IMR-90 (cell line): Measurements from ENCODE around the gene SESN2. TPM values are rescaled to one million over a fixed set of nuclear protein-coding genes. Genes with fewer than 3 reads are reported as not detected.

Source experiments
- ATAC-seq: fragments of 200-7000 bp; cut with Tn5 transposase; 2 replicates; pipeline ENCODE4 v1.9.1; 2020; ENCODE audit warnings: low read depth, mild to moderate bottlenecking, moderate library complexity
- BruUV-seq: library from RNA; stranded (reverse); fragments of 400-500 nt; replicated peaks from 2 replicates; lab custom pipeline; 2021; lab: Mats Ljungman, UMichigan
- CTCF ChIA-PET: fragments of 300-600 bp; formaldehyde crosslinking; extraction: SDS; loops from one replicate; lab custom pipeline; 2021; ENCODE audit warnings: antibody characterized with exemption; lab: Yijun Ruan, JAX
- POLR2A ChIA-PET: fragments of 300-600 bp; sonication (Branson Sonifier 250); formaldehyde crosslinking; loops from one replicate; lab custom pipeline; 2022; ENCODE audit warnings: antibody characterized with exemption; ENCODE audit not compliant: unreplicated experiment; lab: Charles Lee
- DNase-seq: peaks from one replicate; pipeline ENCODE4 v3.0.0; 2013
- H2AFZ ChIP-seq: replicated peaks from 2 replicates; pipeline ENCODE3; 2013; ENCODE audit warnings: low read length, mild to moderate bottlenecking; ENCODE audit not compliant: poor library complexity
- H2AK5ac ChIP-seq: 2 replicates; pipeline ENCODE4 v1.6.1; 2013; ENCODE audit warnings: low read depth, low read length, inconsistent platforms
- H2AK9ac ChIP-seq: replicated peaks from 2 replicates; pipeline ENCODE3; 2013; ENCODE audit warnings: mild to moderate bottlenecking, low read depth, low read length, moderate library complexity; ENCODE audit not compliant: poor library complexity
- H2BK120ac ChIP-seq: 2 replicates; pipeline ENCODE4 v1.6.1; 2013; ENCODE audit warnings: low read depth, low read length, inconsistent platforms
- H2BK15ac ChIP-seq: 3 replicates; pipeline ENCODE4 v1.6.1; 2013; ENCODE audit warnings: low read depth, low read length, inconsistent platforms
- H2BK20ac ChIP-seq: 2 replicates; pipeline ENCODE4 v1.6.1; 2013; ENCODE audit warnings: low read depth, mild to moderate bottlenecking, inconsistent platforms, low read length, moderate library complexity
- H2BK5ac ChIP-seq: 2 replicates; pipeline ENCODE4 v1.6.1; 2013; ENCODE audit warnings: mild to moderate bottlenecking, low read depth, low read length, inconsistent platforms; ENCODE audit not compliant: poor library complexity, severe bottlenecking
- H3K14ac ChIP-seq: replicated peaks from 2 replicates; pipeline ENCODE4 v1.6.1; 2013; ENCODE audit warnings: low read depth, low read length, inconsistent platforms
- H3K18ac ChIP-seq: 2 replicates; pipeline ENCODE4 v1.6.1; 2013; ENCODE audit warnings: low read depth, low read length, control low read depth
- H3K23ac ChIP-seq: 2 replicates; pipeline ENCODE4 v1.6.1; 2013; ENCODE audit warnings: low read depth, low read length, inconsistent platforms
- H3K27ac ChIP-seq: 2 replicates; pipeline ENCODE4 v1.5.1; 2013; ENCODE audit warnings: mild to moderate bottlenecking, control low read depth, low read length; ENCODE audit not compliant: insufficient read depth
- H3K27me3 ChIP-seq: 2 replicates; pipeline ENCODE4 v1.6.1; 2013; ENCODE audit warnings: low read length; ENCODE audit not compliant: control insufficient read depth, insufficient read depth
- H3K36me3 ChIP-seq: 2 replicates; pipeline ENCODE4 v1.6.1; 2013; ENCODE audit warnings: low read length, mixed read lengths; ENCODE audit not compliant: control insufficient read depth, insufficient read depth
- H3K4ac ChIP-seq: 2 replicates; pipeline ENCODE4 v1.6.1; 2013; ENCODE audit warnings: low read depth, low read length, inconsistent platforms
- H3K4me1 ChIP-seq: 2 replicates; pipeline ENCODE4 v1.6.1; 2013; ENCODE audit warnings: low read length, mixed read lengths; ENCODE audit not compliant: control insufficient read depth, insufficient read depth
- H3K4me2 ChIP-seq: 2 replicates; pipeline ENCODE4 v1.6.1; 2013; ENCODE audit warnings: low read depth, mild to moderate bottlenecking, control low read depth, low read length, moderate library complexity
- H3K4me3 ChIP-seq: 2 replicates; pipeline ENCODE4 v1.5.1; 2013; ENCODE audit warnings: low read depth, mild to moderate bottlenecking, control low read depth, low read length, moderate library complexity; ENCODE audit not compliant: insufficient read depth
- H3K56ac ChIP-seq: 2 replicates; pipeline ENCODE4 v1.6.1; 2013; ENCODE audit warnings: low read length, inconsistent platforms; ENCODE audit not compliant: insufficient read depth; ENCODE audit errors: extremely low read depth
- H3K79me1 ChIP-seq, 2 experiments: 2 replicates each; pipeline ENCODE4 v1.6.1; 2013; ENCODE audit warnings: low read length in 2 of 2, inconsistent platforms in 1 of 2, low read depth in 1 of 2
- H3K9ac ChIP-seq: 2 replicates; pipeline ENCODE4 v1.6.1; 2013; ENCODE audit warnings: low read depth, low read length, control low read depth
- H3K9me1 ChIP-seq: 2 replicates; pipeline ENCODE4 v1.6.1; 2013; ENCODE audit warnings: low read length, inconsistent platforms; ENCODE audit not compliant: insufficient read depth
- H3K9me3 ChIP-seq: 2 replicates; pipeline ENCODE4 v1.6.1; 2013; ENCODE audit warnings: low read length; ENCODE audit not compliant: control insufficient read depth, insufficient read depth
- H4K20me1 ChIP-seq: 2 replicates; pipeline ENCODE4 v1.6.1; 2013; ENCODE audit warnings: low read length, inconsistent platforms; ENCODE audit not compliant: insufficient read depth
- H4K5ac ChIP-seq: 2 replicates; pipeline ENCODE4 v1.6.1; 2013; ENCODE audit warnings: mild to moderate bottlenecking, low read depth, low read length, control low read depth
- H4K8ac ChIP-seq, 2 experiments: 2 replicates each; pipeline ENCODE4 v1.6.1; 2013; ENCODE audit warnings: low read depth in 2 of 2, low read length in 2 of 2, control low read depth in 1 of 2, inconsistent platforms in 1 of 2
- H4K91ac ChIP-seq: 2 replicates; pipeline ENCODE4 v1.6.1; 2013; ENCODE audit warnings: low read depth, low read length, inconsistent platforms; ENCODE audit not compliant: insufficient read depth
- BHLHE40 ChIP-seq: fragments of 150-350 bp; IDR thresholded peaks from 2 replicates; pipeline ENCODE4 v1.6.1; 2016; ENCODE audit warnings: mild to moderate bottlenecking, low read depth, low read length
- CEBPB ChIP-seq: IDR thresholded peaks from 2 replicates; pipeline ENCODE4 v1.6.1; 2012; ENCODE audit warnings: low read depth, low read length, improper control_type of control experiment
- FOS ChIP-seq: fragments of 150-350 bp; IDR thresholded peaks from 2 replicates; pipeline ENCODE4 v1.6.1; 2016; ENCODE audit warnings: low read depth, low read length
- MAZ ChIP-seq: IDR thresholded peaks from 2 replicates; pipeline ENCODE4 v1.6.1; 2012; ENCODE audit warnings: low read depth, mild to moderate bottlenecking, low read length, improper control_type of control experiment, moderate library complexity, borderline replicate concordance
- MXI1 ChIP-seq: IDR thresholded peaks from 2 replicates; pipeline ENCODE4 v1.6.1; 2012; ENCODE audit warnings: low read depth, mild to moderate bottlenecking, low read length, moderate library complexity, borderline replicate concordance
- NFE2L2 ChIP-seq: fragments of 150-350 bp; IDR thresholded peaks from 2 replicates; pipeline ENCODE4 v1.6.1; 2016; ENCODE audit warnings: low read depth, mild to moderate bottlenecking, low read length
- POLR2A ChIP-seq: IDR thresholded peaks from 2 replicates; pipeline ENCODE4 v1.6.1; 2012; ENCODE audit warnings: mild to moderate bottlenecking, low read depth, low read length
- RAD21 ChIP-seq: IDR thresholded peaks from 2 replicates; pipeline ENCODE4 v1.6.1; 2012; ENCODE audit warnings: low read length, improper control_type of control experiment
- RCOR1 ChIP-seq: IDR thresholded peaks from 2 replicates; pipeline ENCODE4 v1.6.1; 2012; ENCODE audit warnings: mild to moderate bottlenecking, low read length, improper control_type of control experiment; ENCODE audit not compliant: insufficient replicate concordance
- SMC3 ChIP-seq: fragments of 150-350 bp; IDR thresholded peaks from 2 replicates; pipeline ENCODE4 v1.6.1; 2016; ENCODE audit warnings: low read depth, mild to moderate bottlenecking, antibody characterized with exemption, low read length, moderate library complexity
- WGBS, 2 experiments: methylation state at CpG; one replicate each; pipeline versions ENCODE4 v1.1.5 to v1.1.7; 2013; ENCODE audit warnings: missing lambda C conversion rate in 2 of 2; ENCODE audit not compliant: insufficient read length in 1 of 2; ENCODE audit errors: extremely low coverage in 2 of 2; 5-methylcytosine and 5-hydroxymethylcytosine counted together
- dilution Hi-C: fragments of 300-500 bp; cut with HindIII; formaldehyde crosslinking; loops from one replicate; pipeline ENCODE4 v1.14.3; 2018; ENCODE audit warnings: low sequenced_read_pairs; ENCODE audit not compliant: unreplicated experiment
- in situ Hi-C: fragments of 300-500 bp; cut with MboI; formaldehyde crosslinking; loops from 3 replicates; pipeline ENCODE4 v1.14.3; 2019; ENCODE audit warnings: low sequenced_read_pairs, inconsistent platforms, mixed read lengths
- intact Hi-C: fragments of 100-400 bp; cut with micrococcal nuclease; formaldehyde crosslinking; loops from 2 replicates; pipeline ENCODE4 v1.10.0; 2022
- polyA plus RNA-seq, 3 experiments: library from polyadenylated mRNA; depleted of rRNA; stranded (reverse); fragments of >200 nt; gene quantifications; 2 replicates each; pipeline ENCODE4 v1.2.3, GENCODE V29; 2012; ENCODE audit warnings: low replicate concordance in 1 of 3
- total RNA-seq: library from RNA; depleted of rRNA; stranded (reverse); fragments of >200 nt; gene quantifications from 2 replicates; pipeline ENCODE4 v1.2.3, GENCODE V29; 2012
- TF ChIP-seq, protein P1 (sequence below): conservative IDR thresholded peaks from 2 replicates; pipeline ENCODE4 v1.5.1; 2012; ENCODE audit warnings: mild to moderate bottlenecking, low read depth, low read length, improper control_type of control experiment

Gene SESN2
- total and polyA plus RNA-seq, 2 of the 4 experiments (the other 2 are of a cell fraction), result 10.2 to 20.9 TPM

DNA sequence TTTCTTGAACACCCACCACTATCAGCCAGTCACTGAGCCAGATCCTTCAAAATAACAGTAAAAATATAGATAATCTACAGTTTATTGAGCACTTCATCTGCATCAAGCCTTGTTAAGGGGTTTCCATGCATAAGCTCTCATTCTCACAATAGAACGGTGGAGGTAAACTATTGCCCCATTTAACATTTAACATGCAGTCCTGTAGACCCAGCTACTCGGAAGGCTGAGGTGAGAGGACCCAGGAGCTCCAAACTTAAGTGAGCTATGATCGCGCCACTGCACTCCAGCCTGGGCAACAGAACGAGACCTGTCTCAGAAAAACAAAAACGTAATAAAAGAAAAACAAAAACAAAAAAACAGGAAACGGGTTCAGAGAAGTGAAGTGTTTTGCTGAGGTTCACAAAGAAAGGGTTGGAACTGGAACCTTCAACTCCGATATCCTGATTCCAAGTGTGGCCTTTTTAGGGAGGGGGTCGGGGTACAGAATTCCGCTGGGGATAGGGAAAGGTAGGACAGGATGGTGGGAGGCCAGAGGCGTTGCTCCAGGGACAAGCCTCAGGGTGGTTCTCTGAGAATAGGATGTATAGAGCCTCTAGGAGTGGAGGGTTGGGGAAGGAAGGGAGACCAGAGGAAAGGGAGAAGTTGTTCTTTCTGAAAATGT lies 11.6 kb upstream of the SESN2 start (continued):
- TF ChIP-seq MAZ (no peak), SMC3 (no peak)

DNA sequence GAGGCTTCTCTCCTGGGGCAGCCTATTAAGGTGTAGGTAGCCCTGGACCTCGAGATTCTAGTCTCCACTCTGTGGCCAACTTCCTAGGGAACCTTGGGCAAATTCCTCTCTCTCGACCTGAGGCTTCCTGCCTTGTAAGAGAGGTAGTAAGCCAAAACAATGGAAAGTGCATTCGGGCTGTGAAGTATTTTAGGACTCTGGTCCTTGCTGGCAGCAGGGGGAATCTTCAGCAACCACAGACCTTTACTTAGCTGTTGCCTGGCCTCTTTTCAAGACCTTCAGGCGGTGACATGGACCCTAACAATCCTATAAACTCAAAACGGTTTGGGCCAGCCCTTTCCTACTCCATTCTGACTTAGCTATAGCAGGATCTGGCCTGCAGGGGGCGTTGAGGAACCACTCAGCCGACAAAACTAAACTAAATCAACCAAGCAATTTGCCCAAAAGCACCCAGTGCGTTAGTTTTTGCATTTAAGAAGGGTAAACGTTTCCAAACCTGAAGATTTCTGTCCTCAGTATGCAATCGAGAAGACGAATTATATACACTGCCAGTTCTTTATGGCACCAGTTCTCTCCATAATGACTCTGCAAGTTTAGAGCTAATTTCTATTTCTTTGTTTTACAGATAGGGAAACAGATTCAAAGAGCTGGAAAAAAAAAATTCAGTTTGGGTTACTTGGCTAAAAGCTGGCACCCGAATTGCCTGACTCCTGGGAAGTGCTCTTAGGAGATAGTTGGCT lies 10.9 kb upstream of the SESN2 start:
- Histone ChIP-seq H2BK20ac (peak overlapping the region; percentile 90), H2AK9ac (peak overlapping the region; percentile 57), H3K14ac (peak overlapping the region; percentile 65; the same call in 1 of the 2 replicates), H3K4me1 (peaks cover 14% of the 10 kb centered on the region), H3K4me2 (peak overlapping the region; percentile 76), H3K4ac (peak overlapping the region; percentile 84), H2BK5ac (peak overlapping the region; percentile 59), H3K23ac (peak overlapping the region; percentile 29; the same call in 1 of the 2 replicates), H4K20me1 (no peaks in the 10 kb centered on the region), H3K9ac (peak overlapping the region; percentile 54), H4K5ac (peak overlapping the region; percentile 66), H4K91ac (peak overlapping the region; percentile 68), H3K79me1 (peaks cover 0 to 18% of the 10 kb centered on the region in 2 experiments; a peak in 1 of 4 replicates), H3K18ac (peak overlapping the region; percentile 56), H3K56ac (peak overlapping the region; percentile 46; the same call in 1 of the 2 replicates), H2BK120ac (peak overlapping the region; percentile 92), H3K36me3 (no peaks in the 10 kb centered on the region), H2BK15ac (peak overlapping the region; percentile 86; the same call in 1 of the 3 replicates), H3K27me3 (no peaks in the 10 kb centered on the region; the same call in 1 of the 2 replicates), H3K9me1 (no peaks in the 10 kb centered on the region; the same call in none of the 2 replicates), H3K9me3 (no peaks in the 10 kb centered on the region), H4K8ac (peak overlapping the region; percentile 19 to 86; a peak in 3 of 4 replicates), H2AK5ac (peak overlapping the region; percentile 8; the same call in 1 of the 2 replicates), H3K4me3 (peak overlapping the region; percentile 16; the same call in 1 of the 2 replicates), H2AFZ (peak overlapping the region; percentile 93), H3K27ac (peak overlapping the region; percentile 68; the same call in 1 of the 2 replicates)
- in situ Hi-C loops (no loop called here), intact Hi-C loops (loop anchor here (1.0 to 2.0 kb wide), 4 partner anchors 80 to 355 kb away; partner anchors contain the start of genes MED18 and PHACTR4), dilution Hi-C loops (no loop called here)
- no TSS peak for BruUV-seq
- CTCF ChIA-PET, result interaction anchor here (0.6 to 2.2 kb wide), 15 partner anchors 10 to 429 kb away, joined by 3 to 15 read pairs (median 4); partner anchors contain the start of genes MED18 and TRNAU1AP
- whole genome bisulfite sequencing, 2 experiments, result no CpG with 5 or more reads among the region's 12 CpGs
- DNase-seq, result peak; percentile 80
- POLR2A ChIA-PET, result interaction anchor here (0.5 kb wide), 1 partner anchor 264 kb away, joined by 10 read pairs; no protein-coding TSS in a partner anchor
- peak; percentile 53 for ATAC-seq
- TF ChIP-seq RAD21, result peak; percentile 88
- no peak for TF ChIP-seq FOS
- 0 out of 2 replicates have a peak, but pooled peaks have one; percentile 4 for TF ChIP-seq MAZ
- TF ChIP-seq, protein P1, sequence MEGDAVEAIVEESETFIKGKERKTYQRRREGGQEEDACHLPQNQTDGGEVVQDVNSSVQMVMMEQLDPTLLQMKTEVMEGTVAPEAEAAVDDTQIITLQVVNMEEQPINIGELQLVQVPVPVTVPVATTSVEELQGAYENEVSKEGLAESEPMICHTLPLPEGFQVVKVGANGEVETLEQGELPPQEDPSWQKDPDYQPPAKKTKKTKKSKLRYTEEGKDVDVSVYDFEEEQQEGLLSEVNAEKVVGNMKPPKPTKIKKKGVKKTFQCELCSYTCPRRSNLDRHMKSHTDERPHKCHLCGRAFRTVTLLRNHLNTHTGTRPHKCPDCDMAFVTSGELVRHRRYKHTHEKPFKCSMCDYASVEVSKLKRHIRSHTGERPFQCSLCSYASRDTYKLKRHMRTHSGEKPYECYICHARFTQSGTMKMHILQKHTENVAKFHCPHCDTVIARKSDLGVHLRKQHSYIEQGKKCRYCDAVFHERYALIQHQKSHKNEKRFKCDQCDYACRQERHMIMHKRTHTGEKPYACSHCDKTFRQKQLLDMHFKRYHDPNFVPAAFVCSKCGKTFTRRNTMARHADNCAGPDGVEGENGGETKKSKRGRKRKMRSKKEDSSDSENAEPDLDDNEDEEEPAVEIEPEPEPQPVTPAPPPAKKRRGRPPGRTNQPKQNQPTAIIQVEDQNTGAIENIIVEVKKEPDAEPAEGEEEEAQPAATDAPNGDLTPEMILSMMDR, result peak; percentile 90
- TF ChIP-seq BHLHE40, result no peak
- TF ChIP-seq MXI1, result no peak
- TF ChIP-seq CEBPB, result no peak
- no peak for TF ChIP-seq POLR2A
- no peak for TF ChIP-seq RCOR1
- TF ChIP-seq SMC3, result peak; percentile 71
- TF ChIP-seq NFE2L2, result no peak; the same call in 1 of the 2 replicates
